GM12878 (cell line): ENCODE measurements around the gene PRAC2. TPM values are rescaled to one million over a fixed set of nuclear protein-coding genes. Genes with fewer than 3 reads are reported as not detected.

Experiments used
- ATAC-seq: fragments of 200-7000 bp; cut with Tn5 transposase; 3 replicates; pipeline ENCODE4 v1.9.1; 2020; ENCODE audit warnings: mild to moderate bottlenecking, moderate library complexity
- BruUV-seq: library from RNA; stranded (reverse); fragments of 400-500 nt; replicated peaks from 2 replicates; lab custom pipeline; 2021; lab: Mats Ljungman, UMichigan
- CTCF ChIA-PET: fragments of 300-600 bp; sonication (Branson Sonifier 250); formaldehyde crosslinking; extraction: SDS; loops from one replicate; lab custom pipeline; 2021; ENCODE audit warnings: inconsistent platforms; lab: Yijun Ruan, JAX
- POLR2A ChIA-PET: fragments of 350-600 bp; formaldehyde crosslinking; extraction: SDS; loops from one replicate; lab custom pipeline; 2021; ENCODE audit warnings: inconsistent platforms; lab: Charles Lee
- RAD21 ChIA-PET: fragments of 300-600 bp; sonication (Branson Sonifier 250); formaldehyde crosslinking; loops from one replicate; lab custom pipeline; 2023; ENCODE audit warnings: antibody characterized with exemption; ENCODE audit not compliant: unreplicated experiment; lab: Charles Lee
- SMC1A ChIA-PET: fragments of 300-600 bp; sonication (Branson Sonifier 250); formaldehyde crosslinking; loops from one replicate; lab custom pipeline; 2023; ENCODE audit not compliant: unreplicated experiment, uncharacterized antibody; lab: Charles Lee
- DNase-seq: peaks from one replicate; pipeline ENCODE4 v3.0.0-alpha.2; 2011; ENCODE audit warnings: low read depth, low spot score
- FAIRE-seq: peaks from 3 replicates; lab custom pipeline; 2011; peaks lifted over from hg19 to GRCh38; lab: Jason Lieb, UNC
- H2AFZ ChIP-seq: 2 replicates; pipeline ENCODE4 v1.6.0; 2011; ENCODE audit warnings: low read depth, low read length, control low read depth; ENCODE audit not compliant: control insufficient read depth
- H3K27ac ChIP-seq: 2 replicates; pipeline ENCODE4 v1.5.1; 2011; ENCODE audit warnings: control low read depth; ENCODE audit not compliant: control insufficient read depth, insufficient read depth
- H3K27me3 ChIP-seq, 2 experiments: replicated peaks in 1 of 2; 2 replicates each; pipeline versions ENCODE4 v1.6.0 to v1.6.1; 2011; ENCODE audit warnings: low read length in 1 of 2; ENCODE audit not compliant: control insufficient read depth in 2 of 2, insufficient read depth in 2 of 2
- H3K36me3 ChIP-seq, 2 experiments: 2 replicates each; pipeline ENCODE4 v1.5.1; 2011; ENCODE audit warnings: low read length in 1 of 2; ENCODE audit not compliant: control insufficient read depth in 2 of 2, insufficient read depth in 2 of 2
- H3K4me1 ChIP-seq: 2 replicates; pipeline ENCODE4 v1.6.1; 2011; ENCODE audit warnings: mild to moderate bottlenecking, low read length, moderate library complexity, mixed read lengths; ENCODE audit not compliant: control insufficient read depth, insufficient read depth
- H3K4me2 ChIP-seq: 2 replicates; pipeline ENCODE4 v1.6.0; 2011; ENCODE audit warnings: control low read depth; ENCODE audit not compliant: control insufficient read depth, insufficient read depth
- H3K4me3 ChIP-seq: fragments of 200-600 bp; sonication (generic); 2 replicates; pipeline ENCODE4 v1.5.1; 2016
- H3K79me2 ChIP-seq: 2 replicates; pipeline ENCODE4 v1.6.0; 2011; ENCODE audit warnings: low read length; ENCODE audit not compliant: control insufficient read depth, insufficient read depth
- H3K9ac ChIP-seq: 2 replicates; pipeline ENCODE4 v1.8.0; 2011; ENCODE audit warnings: low read length, control low read depth, mixed read lengths; ENCODE audit not compliant: control insufficient read depth, insufficient read depth
- H3K9me3 ChIP-seq: replicated peaks from 3 replicates; pipeline ENCODE4 v1.5.1; 2011; ENCODE audit warnings: mild to moderate bottlenecking, low read length; ENCODE audit not compliant: control insufficient read depth, insufficient read depth
- H4K20me1 ChIP-seq: 2 replicates; pipeline ENCODE4 v1.6.0; 2011; ENCODE audit not compliant: control insufficient read depth, insufficient read depth
- BMI1 ChIP-seq: fragments of 450-650 bp; IDR thresholded peaks from 2 replicates; pipeline ENCODE4 v1.6.1; 2016; ENCODE audit warnings: mild to moderate bottlenecking, moderate library complexity, borderline replicate concordance
- CBX5 ChIP-seq: sonication (generic); IDR thresholded peaks from 2 replicates; pipeline ENCODE4 v1.6.1; 2016; ENCODE audit warnings: low read depth, moderate library complexity, mild to moderate bottlenecking, inconsistent platforms
- CEBPZ ChIP-seq: fragments of 150-350 bp; IDR thresholded peaks from 2 replicates; pipeline ENCODE4 v1.6.1; 2016; ENCODE audit warnings: low read depth, low read length
- CHD2 ChIP-seq: IDR thresholded peaks from 2 replicates; pipeline ENCODE4 v1.6.1; 2011; ENCODE audit warnings: low read depth, low read length, improper control_type of control experiment, borderline replicate concordance
- CTCF ChIP-seq, 3 experiments: IDR thresholded peaks in 2 of 3; conservative IDR thresholded peaks in 1 of 3; 2 replicates each; pipeline ENCODE4 v1.5.1; 2011; ENCODE audit warnings: low read depth in 3 of 3, low read length in 3 of 3, mild to moderate bottlenecking in 3 of 3, control low read depth in 2 of 3, moderate library complexity in 2 of 3, inconsistent platforms in 1 of 3, mixed read lengths in 1 of 3; ENCODE audit not compliant: control insufficient read depth in 2 of 3, insufficient read depth in 1 of 3; ENCODE audit errors: extremely low read depth in 1 of 3
- DPF2 ChIP-seq: fragments of 450-650 bp; IDR thresholded peaks from 2 replicates; pipeline ENCODE4 v1.6.1; 2017; ENCODE audit warnings: mild to moderate bottlenecking
- ESRRA ChIP-seq: IDR thresholded peaks from 2 replicates; pipeline ENCODE4 v1.6.1; 2012; ENCODE audit warnings: mild to moderate bottlenecking, low read length, improper control_type of control experiment
- HDGF ChIP-seq: fragments of 450-650 bp; IDR thresholded peaks from 2 replicates; pipeline ENCODE4 v1.6.1; 2016; ENCODE audit warnings: antibody characterized with exemption
- LARP7 ChIP-seq: fragments of 450-650 bp; IDR thresholded peaks from 2 replicates; pipeline ENCODE4 v1.6.1; 2017; ENCODE audit warnings: mild to moderate bottlenecking
- SIX5 ChIP-seq: IDR thresholded peaks from 2 replicates; pipeline ENCODE4 v1.6.1; 2011; ENCODE audit warnings: mild to moderate bottlenecking, low read depth, low read length, moderate library complexity; ENCODE audit not compliant: severe bottlenecking
- ZBTB11 ChIP-seq: fragments of 450-650 bp; formaldehyde crosslinking; IDR thresholded peaks from 2 replicates; pipeline ENCODE4 v1.5.0; 2022; ENCODE audit warnings: mild to moderate bottlenecking, missing genetic modification characterization
- WGBS: methylation state at CpG from one replicate; pipeline ENCODE4 v1.1.6; 2016; ENCODE audit warnings: low lambda C conversion rate; ENCODE audit not compliant: insufficient replicate concordance, insufficient coverage; ENCODE audit errors: missing lambda C conversion rate; 5-methylcytosine and 5-hydroxymethylcytosine counted together
- in situ Hi-C: fragments of 300-500 bp; cut with MboI; formaldehyde crosslinking; loops from 9 replicates; pipeline ENCODE4 v1.14.3; 2018; ENCODE audit warnings: mixed read lengths
- intact Hi-C: fragments of 100-400 bp; cut with micrococcal nuclease; formaldehyde crosslinking; loops from one replicate; pipeline ENCODE4 v1.14.2; 2022; ENCODE audit not compliant: unreplicated experiment
- polyA plus RNA-seq, 11 experiments: library from polyadenylated mRNA; depleted of rRNA in 4 of 11; unstranded in 6 of 11; stranded (reverse) in 5 of 11; fragments of >200 nt; fragmentation: Nextera tagmentation in 4 of 11; fragmentation: Illumina TruSeq in 1 of 11; extraction: Ambion mirVana in 4 of 11; extraction: Trizol in 1 of 11; gene quantifications; 1 replicate in 1 of 11; 2 replicates in 10 of 11; pipeline versions ENCODE4 v1.2.1 to v1.2.3, GENCODE V29; 2011 to 2016; ENCODE audit warnings: inconsistent platforms in 2 of 11, missing spikeins in 2 of 11, low read depth in 1 of 11
- total RNA-seq, 4 experiments: library from RNA; depleted of rRNA in 3 of 4; stranded (reverse); fragments of >200 nt in 3 of 4; fragmentation: Illumina TruSeq in 1 of 4; extraction: Trizol in 1 of 4; gene quantifications; 2 replicates each; pipeline versions ENCODE4 v1.2.1 to v1.2.3, GENCODE V29; 2013 to 2021

PRAC2 gene
- total and polyA plus RNA-seq, 10 of the 15 experiments (the other 5 are each of a cell fraction or from before 2014, with no cell fraction given) = 0.31 TPM; not detected in 9

GRCh38 chr17:48745381-48746275 lies 22.6 kb downstream of the PRAC2 start:
- Histone ChIP-seq H3K79me2 (no peaks in the 10 kb centered on the region), H3K9ac (no peak overlapping the region), H3K27ac (no peak overlapping the region), H3K9me3 (no peaks in the 10 kb centered on the region; the same call in 2 of the 3 replicates), H3K36me3 (no peaks in the 10 kb centered on the region), H3K4me3 (no peak overlapping the region), H3K4me2 (peak overlapping the region; percentile 17; the same call in 1 of the 2 replicates), H4K20me1 (no peaks in the 10 kb centered on the region), H3K27me3 (peaks cover 17 to 52% of the 10 kb centered on the region in 2 experiments), H3K4me1 (no peaks in the 10 kb centered on the region), H2AFZ (no peak overlapping the region)
- ChIA-PET RAD21 (no interaction called here), POLR2A (no interaction called here), CTCF (interaction anchor here (1.0 to 1.7 kb wide), 3 partner anchors 42 to 133 kb away, joined by 3 to 6 read pairs (median 5); no protein-coding TSS in a partner anchor), SMC1A (interaction anchor here (0.8 kb wide), 1 partner anchor 67 kb away, joined by 3 read pairs; no protein-coding TSS in a partner anchor)
- no peak for ATAC-seq
- 28% methylated on average over 12 of the region's 12 CpGs for WGBS
- intact Hi-C loops (no loop called here), in situ Hi-C loops (no loop called here)
- no peak for DNase-seq
- no peak for FAIRE-seq
- no TSS peak for BruUV-seq
- TF ChIP-seq SIX5 = no peak
- TF ChIP-seq CBX5 = no peak
- no peak for TF ChIP-seq LARP7
- TF ChIP-seq CTCF (IDR thresholded peaks at IDR 0.05 in 2 of 3, conservative IDR thresholded peaks at IDR 0.05 in 1 of 3; ENCODE audit: control insufficient read depth in 2 of 3, extremely low read depth in 1 of 3, insufficient read depth in 1 of 3, low read depth in 3 of 3, low read length in 3 of 3) = no peak
- no peak for TF ChIP-seq DPF2
- TF ChIP-seq CEBPZ = no peak
- TF ChIP-seq CHD2 = no peak
- TF ChIP-seq HDGF = no peak
- TF ChIP-seq ESRRA = no peak
- no peak for TF ChIP-seq BMI1
- TF ChIP-seq ZBTB11 (CRISPR knock-in tag) = no peak
